ENCODE data around the gene MRPL39. TPM values are rescaled to one million over a fixed set of nuclear protein-coding genes. Genes with fewer than 3 reads are reported as not detected.

Gene MRPL39
- total and polyA plus RNA-seq, 9 of the 15 experiments (the other 6 are each of a cell fraction or from before 2014, with no cell fraction given) = 65.4 to 247 (median 105) TPM

GRCh38 chr21:25572861-25573310, 34.4 kb downstream of the MRPL39 start:
- H3K4me1 ChIP-seq (replicated peaks in 1 of 2; ENCODE audit: control insufficient read depth in 2 of 2, insufficient read depth in 2 of 2, low read length in 2 of 2) = peaks cover 0 to 6% of the 10 kb centered on the region in 2 experiments; a peak in 3 of 5 replicates
- ATAC-seq = no peak
- no peak for FAIRE-seq
- BruUV-seq (replicated peaks) = no TSS peak
- ChIA-PET CTCF (ENCODE audit: low intra/inter-chr PET ratio) (no interaction called here), POLR2A (no interaction called here)
- intact Hi-C loops (cut with micrococcal nuclease) (no loop called here), in situ Hi-C loops (cut with MboI) (no loop called here)
- no peaks in the 10 kb centered on the region for H3K27me3 ChIP-seq (ENCODE audit: control insufficient read depth in 2 of 2, insufficient read depth in 2 of 2, low read length in 2 of 2)
- no peaks in the 10 kb centered on the region for H3K79me2 ChIP-seq (ENCODE audit: control insufficient read depth, insufficient read depth, low read length)
- no peak overlapping the region for H3K27ac ChIP-seq (ENCODE audit: extremely low read depth, low read depth, low read length)
- H4K20me1 ChIP-seq (replicated peaks; ENCODE audit: control insufficient read depth, insufficient read depth, low read length) = no peaks in the 10 kb centered on the region
- H3K9me1 ChIP-seq (ENCODE audit: control insufficient read depth, insufficient read depth, low read length) = no peaks in the 10 kb centered on the region
- no peaks in the 10 kb centered on the region for H3K9me3 ChIP-seq (replicated peaks; ENCODE audit: control insufficient read depth, insufficient read depth, low read depth, low read length)
- DNase-seq (ENCODE audit: extremely low read depth in 1 of 4, low spot score in 3 of 4) = no peak
- 70% methylated on average over 3 of the region's 3 CpGs for WGBS (ENCODE audit: insufficient coverage, low coverage, missing lambda C conversion rate)
- peaks cover 2% of the 10 kb centered on the region; the same call in 1 of the 3 replicates for H3K36me3 ChIP-seq (ENCODE audit: control insufficient read depth, insufficient read depth, low read length)
- H3K4me2 ChIP-seq (ENCODE audit: insufficient read depth, low read length) = no peak overlapping the region
- no peak overlapping the region for H3K9ac ChIP-seq (ENCODE audit: insufficient read depth in 1 of 2, low read depth in 2 of 2, low read length in 2 of 2)
- H2AFZ ChIP-seq (ENCODE audit: low read depth, low read length) = no peak overlapping the region
- TF ChIP-seq ZSCAN32 (CRISPR knock-in tag; IDR thresholded peaks at IDR 0.05) (no peak), ZNF232 (CRISPR knock-in tag; IDR thresholded peaks at IDR 0.05) (no peak), FOXK2 (conservative IDR thresholded peaks at IDR 0.05 in 1 of 2, IDR thresholded peaks at IDR 0.05 in 1 of 2; ENCODE audit: low read depth in 2 of 2) (no peak), KDM4B (IDR thresholded peaks at IDR 0.05; ENCODE audit: borderline replicate concordance in 2 of 2, low read depth in 1 of 2) (no peak), RAD51 (IDR thresholded peaks at IDR 0.05; ENCODE audit: borderline replicate concordance, low read depth) (no peak), SLC30A9 (CRISPR knock-in tag; IDR thresholded peaks at IDR 0.05) (no peak), MCM7 (IDR thresholded peaks at IDR 0.05) (no peak), MLLT1 (IDR thresholded peaks at IDR 0.05) (no peak), ZNF197 (CRISPR knock-in tag; IDR thresholded peaks at IDR 0.05; ENCODE audit: low read depth) (no peak), NUFIP1 (IDR thresholded peaks at IDR 0.05; ENCODE audit: partially characterized antibody) (no peak), FOXK1 (CRISPR knock-in tag; IDR thresholded peaks at IDR 0.05; ENCODE audit: borderline replicate concordance) (no peak), ZNF75A (CRISPR knock-in tag; IDR thresholded peaks at IDR 0.05) (no peak), ARID2 (IDR thresholded peaks at IDR 0.05) (no peak), HMBOX1 (IDR thresholded peaks at IDR 0.05) (no peak), MYNN (IDR thresholded peaks at IDR 0.05) (no peak), MYNN (CRISPR knock-in tag; IDR thresholded peaks at IDR 0.05) (no peak), EWSR1 (IDR thresholded peaks at IDR 0.05; ENCODE audit: borderline replicate concordance, low read depth, partially characterized antibody) (no peak), PHB (CRISPR knock-in tag; IDR thresholded peaks at IDR 0.05) (no peak), E2F8 (IDR thresholded peaks at IDR 0.05; ENCODE audit: low read depth, partially characterized antibody) (no peak), BHLHE40 (IDR thresholded peaks at IDR 0.05; ENCODE audit: low read length) (no peak)
- H3K4me3 ChIP-seq = no peak overlapping the region
